NCI-H1417 (cell line): Measurements from ENCODE around the gene RCE1.

ENCODE experiments used
- DNase-seq, 3 experiments: peaks; one replicate each; lab custom pipeline; 2025; lab: John Stamatoyannopoulos, UW

RCE1 gene

GRCh38 chr11:66868726-66869566, 25.7 kb downstream of the RCE1 start:
- peak in 1 of 3 experiments; percentile 17 for DNase-seq

- DNase-seq = no peak
Observed at GRCh38 chr11:66869567-66869870, 26.3 kb downstream of the RCE1 start.

- no peak for DNase-seq
Observed at GRCh38 chr11:66870131-66870530, 26.9 kb downstream of the RCE1 start.

GRCh38 chr11:66870616-66871520, 27.6 kb downstream of the RCE1 start:
- no peak for DNase-seq

- no peak for DNase-seq
Observed at GRCh38 chr11:66871521-66871901, 28.3 kb downstream of the RCE1 start.

GRCh38 chr11:66874232-66874631, 31.0 kb downstream of the RCE1 start:
- no peak for DNase-seq

- no peak for DNase-seq
Observed at GRCh38 chr11:66875378-66875777, 32.1 kb downstream of the RCE1 start.

- DNase-seq = peak in 1 of 3 experiments; percentile 26
Observed at GRCh38 chr11:66877588-66878385, 34.5 kb downstream of the RCE1 start.

GRCh38 chr11:66878474-66878873, 35.2 kb downstream of the RCE1 start:
- DNase-seq = no peak

GRCh38 chr11:66879000-66879399, 35.8 kb downstream of the RCE1 start:
- no peak for DNase-seq

- DNase-seq = no peak
Observed at GRCh38 chr11:66879583-66879982, 36.3 kb downstream of the RCE1 start.

- no peak for DNase-seq
Observed at GRCh38 chr11:66879999-66880398, 36.8 kb downstream of the RCE1 start.

GRCh38 chr11:66880496-66881450, 37.5 kb downstream of the RCE1 start:
- peak; percentile 82 to 94 (median 85) for DNase-seq

- peak; percentile 13 to 57 (median 35) for DNase-seq
Observed at GRCh38 chr11:66881451-66881835, 38.2 kb downstream of the RCE1 start.

GRCh38 chr11:66881927-66882452, 38.7 kb downstream of the RCE1 start:
- DNase-seq = peak in 2 of 3 experiments; percentile 13 to 59

- DNase-seq = peak in 1 of 3 experiments; percentile 74
Observed at GRCh38 chr11:66882561-66883015, 39.3 kb downstream of the RCE1 start.

GRCh38 chr11:66883016-66883965, 40.0 kb downstream of the RCE1 start:
- peak; percentile 74 to 96 (median 93) for DNase-seq

- DNase-seq = no peak
Observed at GRCh38 chr11:66884443-66884842, 41.2 kb downstream of the RCE1 start.

- DNase-seq = no peak
Observed at GRCh38 chr11:66885469-66885868, 42.2 kb downstream of the RCE1 start.
